HG02884 (cell line): Measurements from ENCODE around the gene CORO1C.
"Not testable (repeated sequence)": the region's sequence is repeated elsewhere in the genome, so short reads cannot be mapped to it uniquely, and the experiment has no call there.

Experiments used
- ATAC-seq: cut with Tn5 transposase; IDR thresholded peaks from one replicate; pipeline ENCODE4 v1.9.1; 2021; ENCODE audit warnings: mild to moderate bottlenecking, moderate library complexity; ENCODE audit not compliant: unreplicated experiment

Gene CORO1C

GRCh38 chr12:108638141-108638827 lies 93.0 kb downstream of the CORO1C start:
- ATAC-seq = no peak

GRCh38 chr12:108637222-108637971 lies 93.9 kb downstream of the CORO1C start:
- no peak for ATAC-seq

- no peak for ATAC-seq
These were observed 95.1 kb downstream of the CORO1C start for GRCh38 chr12:108635997-108636808.

DNA sequence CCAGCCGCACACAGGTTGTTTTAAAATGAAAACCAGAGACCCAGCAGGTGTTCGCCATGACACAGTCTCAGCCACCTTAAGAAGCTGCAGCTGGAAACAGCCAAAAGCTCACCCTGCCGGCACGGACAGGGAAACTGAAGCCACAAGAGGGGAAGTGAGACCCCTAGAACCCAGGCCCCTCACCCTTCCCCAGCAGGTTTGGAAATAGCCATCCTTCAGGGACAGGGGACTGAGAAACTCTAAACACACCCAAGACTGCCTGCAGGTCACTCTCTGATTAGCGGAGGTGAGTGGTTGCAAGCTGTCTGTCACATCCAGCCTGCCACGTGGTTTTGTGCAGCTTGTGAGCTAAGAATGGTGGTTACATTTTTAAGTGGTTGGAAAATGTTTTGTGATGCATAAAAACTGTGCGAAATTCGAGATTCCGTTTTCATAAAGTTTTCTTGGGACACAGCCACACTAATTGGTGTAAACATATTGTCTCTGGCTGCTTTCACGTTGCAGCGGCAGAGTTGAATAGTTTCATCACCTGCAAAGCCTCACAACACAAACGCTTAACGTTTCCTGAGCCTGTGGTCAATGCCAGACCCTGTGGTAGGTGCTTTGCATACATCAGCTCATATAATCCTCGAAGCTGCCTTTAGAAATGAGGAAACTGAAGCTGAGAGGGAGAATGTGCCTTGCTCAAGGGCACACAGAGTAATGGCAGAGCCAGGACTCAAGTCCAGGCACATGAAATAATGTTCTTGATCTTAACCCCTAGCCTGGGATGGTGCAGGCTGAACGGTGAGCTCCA lies 95.9 kb downstream of the CORO1C start:
- ATAC-seq = peak; percentile 51

GRCh38 chr12:108634341-108634751 lies 97.0 kb downstream of the CORO1C start:
- no peak for ATAC-seq

DNA sequence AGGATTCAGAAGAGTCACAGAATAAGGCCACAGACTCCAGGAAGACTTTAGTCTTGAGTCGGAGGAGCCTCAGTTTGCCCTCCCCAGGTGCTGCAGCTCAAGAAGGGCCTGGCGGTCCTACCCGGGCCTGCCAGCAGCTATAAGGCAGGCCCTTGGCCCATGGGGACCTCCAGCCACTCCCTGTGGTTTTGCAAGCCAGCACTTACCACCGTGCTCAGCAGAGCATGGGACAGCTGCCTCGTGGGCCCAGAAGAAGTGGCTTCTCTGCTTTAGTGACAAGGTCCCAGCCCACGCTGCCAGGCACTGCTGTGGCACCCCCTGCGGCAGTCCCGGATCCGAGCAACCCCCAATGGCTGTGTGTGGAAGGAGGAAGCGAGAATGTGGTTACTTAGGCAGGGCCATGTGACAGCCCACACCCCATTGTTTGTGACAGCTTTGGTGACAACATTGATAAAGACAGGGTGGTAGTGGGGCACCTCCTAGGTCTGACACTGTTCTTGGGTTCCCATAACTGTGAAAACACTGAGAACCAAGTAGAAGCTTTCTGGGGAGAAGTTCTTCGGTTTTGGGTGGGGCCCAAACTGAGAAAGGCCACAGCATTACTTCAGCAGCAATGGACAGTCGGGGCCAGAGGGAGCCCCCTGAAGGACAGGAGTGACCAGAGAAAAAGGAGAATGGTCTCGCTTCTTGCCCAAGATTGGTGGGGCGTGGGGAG lies 97.6 kb downstream of the CORO1C start, which contains the start of gene SELPLG:
Gene SELPLG, minus strand, starts transcription at position 361 of the 715 bp plus-strand sequence. CDS start 9,587 bp downstream, outside the sequence.
- peak; percentile 53 for ATAC-seq

GRCh38 chr12:108633081-108633533 lies 98.2 kb downstream of the CORO1C start:
- no peak for ATAC-seq

DNA sequence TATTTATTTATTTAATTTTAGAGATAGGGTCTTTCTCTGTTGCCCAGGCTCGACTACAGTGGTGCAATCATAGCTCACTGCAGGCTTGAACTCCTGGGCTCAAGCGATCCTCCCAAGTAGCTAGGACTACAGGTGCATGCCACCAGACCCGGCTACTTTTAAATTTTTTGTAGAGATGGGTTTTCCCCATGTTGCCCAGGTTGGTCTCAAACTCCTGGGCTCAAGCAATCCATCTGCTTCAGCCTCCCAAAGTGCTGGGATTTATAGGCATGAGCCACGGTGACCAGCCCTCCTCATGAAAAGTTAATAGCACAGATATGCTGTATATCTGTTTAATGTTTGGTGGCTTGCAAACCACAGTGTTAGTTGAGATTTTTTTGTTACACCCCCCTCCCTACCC lies 100.1 kb downstream of the CORO1C start:
- ATAC-seq = not testable (repeated sequence)

DNA sequence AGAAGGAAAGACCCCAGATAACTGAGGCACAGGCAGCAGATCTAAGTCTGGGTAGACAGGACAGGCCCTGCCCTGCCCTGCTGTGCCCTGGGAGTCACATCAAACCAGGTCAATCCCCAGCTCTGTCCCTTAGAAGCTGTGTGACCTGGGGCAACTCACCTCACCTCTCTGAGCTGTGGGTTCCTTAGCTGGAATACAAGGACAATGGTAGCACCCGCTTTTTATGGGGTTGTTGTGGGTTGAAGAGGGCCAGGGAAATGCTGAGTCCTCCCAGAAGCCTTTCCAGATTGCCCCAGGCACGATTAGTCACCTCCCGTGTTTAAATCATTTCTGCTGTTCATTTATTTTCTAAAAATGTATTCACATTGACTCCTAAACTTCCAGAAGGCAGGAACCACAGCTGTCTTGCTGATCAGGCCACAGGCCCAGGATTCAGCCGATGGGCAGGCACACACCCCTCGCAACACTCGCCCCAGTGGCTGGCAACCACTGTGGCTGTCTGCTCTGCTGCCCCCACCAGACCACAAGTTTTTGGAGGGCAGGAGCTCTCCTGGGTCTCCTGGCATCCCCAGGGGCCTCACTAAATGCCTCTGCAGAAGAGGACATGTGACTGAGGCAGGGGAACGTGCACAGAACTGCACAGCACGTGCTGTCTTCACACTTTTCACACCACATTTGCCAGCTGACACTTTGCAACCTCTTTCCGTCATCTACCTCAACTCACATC lies 100.7 kb downstream of the CORO1C start:
- no peak for ATAC-seq

- ATAC-seq = no peak
These were observed 101.4 kb downstream of the CORO1C start for GRCh38 chr12:108629824-108630476.

DNA sequence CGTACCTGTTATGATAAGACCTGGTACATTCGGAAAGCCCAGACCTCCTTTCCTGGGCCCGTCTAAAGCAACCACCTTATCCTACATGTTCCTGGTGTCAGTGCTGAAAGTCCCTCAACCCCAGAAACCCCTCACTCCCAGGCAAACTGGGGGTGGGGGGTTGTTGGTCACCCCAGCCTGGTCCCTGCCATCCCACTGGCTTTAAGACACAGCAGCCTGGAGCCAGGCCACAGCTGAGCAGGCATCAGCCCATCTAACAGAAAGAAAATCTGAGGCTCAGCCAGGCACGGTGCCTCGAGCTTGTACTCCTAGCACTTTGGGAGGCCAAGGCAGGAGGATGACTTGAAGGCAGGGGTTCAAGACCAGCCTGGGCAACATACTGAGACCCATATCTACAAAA lies 102.2 kb downstream of the CORO1C start:
- no peak for ATAC-seq

DNA sequence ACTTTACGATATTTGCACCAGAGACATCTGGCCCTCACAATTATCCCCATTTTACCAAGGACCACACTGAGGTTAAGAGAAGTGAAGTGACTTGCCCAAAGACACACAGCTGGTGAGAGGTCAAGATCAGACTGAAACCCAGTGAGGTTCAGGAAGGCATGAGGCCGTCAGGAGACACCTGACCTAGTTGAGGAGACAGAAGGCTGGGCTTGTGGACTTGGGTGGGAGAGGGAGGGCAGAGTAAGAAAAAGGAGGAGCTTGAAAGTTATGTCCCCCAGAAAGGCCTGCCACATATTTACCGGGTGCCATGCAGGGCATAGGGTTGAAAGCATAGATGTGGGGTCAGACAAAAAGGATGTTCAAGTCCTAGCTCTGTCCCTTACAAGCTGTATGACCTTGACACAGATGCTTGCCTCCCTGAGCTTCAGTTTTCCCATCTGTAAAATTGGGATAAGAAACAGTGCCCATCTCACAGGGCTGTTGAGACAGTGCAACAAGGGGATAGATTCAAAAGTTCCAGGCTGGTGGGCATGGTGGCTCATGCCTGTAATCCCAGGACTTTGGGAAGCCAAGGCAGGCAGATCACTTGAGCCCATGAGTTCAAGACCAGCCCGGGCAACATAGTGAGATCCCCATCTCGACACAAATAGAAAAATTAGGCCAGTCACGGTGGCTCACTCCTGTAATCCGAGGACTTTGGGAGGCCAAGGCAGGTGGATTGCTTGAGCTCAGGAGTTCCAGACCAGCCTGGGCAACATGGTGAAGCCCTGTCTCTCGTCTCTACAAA lies 104.0 kb downstream of the CORO1C start:
- no peak for ATAC-seq

GRCh38 chr12:108625228-108625627 lies 106.1 kb downstream of the CORO1C start:
- ATAC-seq = no peak

DNA sequence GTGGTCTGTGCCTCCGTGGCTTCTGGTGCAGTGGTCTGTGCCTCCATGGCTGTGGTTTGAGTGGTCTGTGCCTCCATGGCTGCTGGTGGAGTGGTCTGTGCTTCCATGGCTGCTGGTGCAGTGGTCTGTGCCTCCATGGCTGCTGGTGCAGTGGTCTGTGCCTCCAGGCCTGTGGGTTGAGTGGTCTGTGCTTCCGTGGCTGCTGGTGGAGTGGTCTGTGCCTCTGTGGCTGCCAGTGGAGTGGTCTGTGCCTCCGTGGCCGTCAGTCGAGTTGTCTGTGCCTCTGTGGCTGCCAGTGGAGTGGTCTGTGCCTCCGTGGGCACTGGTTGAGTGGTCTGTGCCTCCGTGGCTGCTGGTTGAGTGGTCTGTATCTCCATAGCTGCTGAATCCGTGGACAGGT lies 107.7 kb downstream of the CORO1C start:
- ATAC-seq = no peak

GRCh38 chr12:108622921-108623514 lies 108.3 kb downstream of the CORO1C start:
- no peak for ATAC-seq

DNA sequence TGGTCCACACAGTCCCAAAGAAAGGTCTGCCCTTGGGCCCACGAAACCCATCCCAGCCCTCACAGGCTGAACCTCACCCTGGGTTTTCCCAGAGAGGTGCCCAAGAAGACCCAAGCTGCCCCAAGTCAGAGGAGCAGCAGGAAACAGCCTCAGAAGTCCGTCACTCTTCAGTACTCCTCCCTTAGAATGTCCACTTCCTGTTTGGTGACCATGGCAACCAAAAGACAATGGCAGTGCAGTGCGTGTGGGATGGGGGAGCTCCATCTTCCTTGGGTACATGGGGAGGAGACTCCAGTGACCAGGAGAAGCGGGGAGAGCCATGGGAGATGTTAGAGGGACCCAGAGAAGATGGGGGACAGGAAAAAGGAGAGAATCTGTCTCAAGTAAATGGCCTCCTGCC lies 108.9 kb downstream of the CORO1C start:
- ATAC-seq = no peak

DNA sequence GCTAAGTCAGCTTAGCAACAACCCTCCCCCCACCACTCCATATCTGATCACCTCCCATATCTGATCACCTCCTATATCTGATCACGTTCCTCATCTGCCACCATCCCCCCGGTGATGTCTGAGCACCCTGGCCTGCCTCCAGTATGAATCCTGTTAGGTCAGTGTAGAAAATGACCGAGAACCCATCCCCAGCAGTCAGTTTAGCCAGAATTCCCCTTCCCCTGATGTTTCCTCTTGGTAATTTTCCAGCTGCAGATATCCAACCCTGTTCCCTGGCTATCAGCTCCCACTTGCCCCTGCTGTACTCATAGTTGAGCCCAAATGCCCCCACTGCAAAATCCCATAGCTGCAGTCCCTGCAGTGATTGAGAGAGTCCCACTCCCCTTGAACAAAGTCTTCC lies 110.2 kb downstream of the CORO1C start:
- ATAC-seq = no peak
